Measurements from ENCODE around the gene PPP1CB. TPM values are rescaled to one million over a fixed set of nuclear protein-coding genes. Genes with fewer than 3 reads are reported as not detected.

The PPP1CB gene
- total RNA-seq, 1 experiment from 2014 or later = 96.0 TPM

Other genes with a start within 250 kb of the PPP1CB start
- gene SPDYA, start 59.0 kb downstream of the PPP1CB start, total RNA-seq (2014; rRNA removed; shearing (Covaris generic)) = not detected in 2 replicates
- gene TRMT61B, start 118.5 kb downstream of the PPP1CB start, total RNA-seq (2014; rRNA removed; shearing (Covaris generic)) = 5.3 and 8.2 TPM in 2 replicates
- 35.8 and 53.2 TPM in 2 replicates for gene WDR43, start 142.8 kb downstream of the PPP1CB start, total RNA-seq (2014; rRNA removed; shearing (Covaris generic))
- gene TOGARAM2, start 229.5 kb downstream of the PPP1CB start, total RNA-seq (2014; rRNA removed; shearing (Covaris generic)) = 0.21 TPM in 1 of 2 replicates, not detected in the other

Data from H4 (cell line).